NOMO-1 treated with dmso at 0.1 percent for 144 hours (cell line): ENCODE results near the gene SLC35F3.
"Not testable (repeated sequence)": the region's sequence is repeated elsewhere in the genome, so short reads cannot be mapped to it uniquely, and the experiment has no call there.

ENCODE experiments used
- DNase-seq: peaks from one replicate; lab custom pipeline; 2025; ENCODE audit not compliant: unreplicated experiment; lab: John Stamatoyannopoulos, UW

The SLC35F3 gene

DNA sequence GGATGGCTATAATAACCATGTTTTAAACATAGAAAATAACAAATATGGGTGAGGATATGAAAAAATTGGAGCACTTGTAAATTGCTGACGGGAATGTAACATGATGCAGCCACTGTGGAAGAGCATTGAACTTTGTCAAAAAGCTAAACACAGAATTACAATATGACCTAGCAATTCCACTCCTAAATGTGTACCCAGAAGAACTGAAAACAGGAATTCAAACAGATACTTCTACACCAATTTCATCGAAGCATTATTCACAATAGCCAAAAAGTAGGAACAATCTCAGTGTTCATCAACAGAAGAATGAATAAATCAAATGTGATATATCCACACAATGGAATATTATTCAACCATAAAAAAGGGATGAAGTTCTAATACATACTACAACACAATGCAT lies 436.1 kb downstream of the SLC35F3 start:
- DNase-seq: no peak

DNA sequence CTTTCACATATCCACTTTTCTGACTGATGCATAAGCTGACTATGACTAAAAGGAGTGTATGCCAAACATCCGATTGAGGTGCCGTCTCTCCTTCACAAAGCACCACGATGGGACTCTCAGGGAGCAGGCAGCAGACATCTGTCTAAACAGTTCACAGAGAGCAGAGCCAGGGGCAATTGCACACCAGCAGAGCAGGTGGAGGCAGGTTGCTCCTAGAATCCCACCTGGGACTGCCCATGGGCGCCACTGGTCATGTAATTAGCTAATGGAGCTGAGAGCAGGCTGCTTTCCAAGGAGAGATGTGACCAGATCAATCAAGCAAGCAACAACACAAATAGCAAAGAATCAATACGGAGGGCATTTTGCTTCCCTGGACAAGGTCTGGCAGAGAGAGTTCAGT lies 438.3 kb downstream of the SLC35F3 start:
- no peak for DNase-seq

DNA sequence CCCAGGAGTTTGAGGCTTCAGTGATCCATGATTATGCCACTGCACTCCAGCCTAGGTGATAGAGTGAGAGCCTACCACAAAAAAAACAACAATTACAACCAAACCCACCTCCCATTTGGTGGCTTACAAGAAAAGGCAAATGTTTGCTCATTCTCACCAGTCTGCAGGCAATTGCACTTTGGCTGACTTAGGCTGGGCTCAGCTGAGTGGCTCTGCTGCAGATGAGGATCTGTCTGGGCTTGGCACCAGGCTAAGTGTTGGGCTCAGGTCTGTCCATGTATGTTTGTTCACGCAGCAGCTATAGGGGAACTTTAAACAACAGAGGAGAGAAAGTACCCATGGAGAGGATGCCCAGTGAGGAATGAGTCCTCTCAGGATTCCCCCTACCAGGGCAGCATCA lies 440.8 kb downstream of the SLC35F3 start:
- DNase-seq: no peak

DNA sequence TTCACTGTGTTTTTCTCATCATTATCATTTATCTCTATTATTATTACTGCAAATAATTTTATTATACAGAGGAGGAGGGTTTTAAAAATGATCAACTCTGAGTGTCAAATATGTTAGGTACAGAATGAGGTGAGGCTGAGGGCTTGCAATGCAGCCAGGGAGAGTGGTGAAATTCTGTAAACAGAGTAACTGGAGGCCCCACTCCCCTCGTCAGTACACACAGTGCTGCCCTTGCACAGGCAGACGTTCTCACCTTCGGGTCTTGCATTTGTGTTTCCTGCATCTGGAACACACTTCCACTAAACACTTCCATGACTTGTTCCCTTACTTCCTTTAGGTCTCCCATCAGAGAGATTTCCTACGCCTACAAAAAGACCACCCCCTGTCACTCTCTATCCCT lies 444.5 kb downstream of the SLC35F3 start:
- DNase-seq: no peak

DNA sequence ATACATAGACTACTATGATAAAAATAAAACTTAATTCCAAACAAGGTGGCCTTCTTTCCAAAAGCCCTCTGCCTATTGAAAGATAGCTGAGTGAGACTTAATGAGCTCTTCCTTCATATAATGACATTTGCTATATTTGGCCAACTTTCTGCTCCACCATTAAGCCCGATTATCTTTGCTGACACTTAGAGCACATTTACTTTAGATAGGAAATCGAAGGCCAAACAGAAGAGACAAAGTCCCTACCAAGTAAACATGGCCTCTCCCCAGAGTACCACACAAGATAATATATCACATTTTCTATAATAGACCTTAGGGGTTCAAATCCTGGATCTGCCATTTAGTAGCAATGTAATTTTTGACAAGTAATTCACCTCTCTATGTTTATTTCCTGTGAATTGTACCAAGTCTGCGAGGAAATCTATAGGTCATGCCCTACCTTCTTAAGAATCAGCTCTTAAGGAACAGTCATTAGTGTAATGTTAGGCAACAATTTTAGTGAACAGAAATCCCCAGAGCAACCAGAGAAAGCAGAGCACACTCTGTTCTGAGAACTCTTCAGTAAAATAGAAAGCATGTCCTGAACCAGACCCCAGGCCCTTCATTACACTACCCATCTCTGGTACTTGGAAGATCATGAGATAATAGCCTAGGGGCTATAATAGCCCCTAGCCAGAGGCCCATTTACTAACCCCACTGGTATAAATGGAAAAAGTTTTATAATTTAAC lies 451.5 kb downstream of the SLC35F3 start:
- no peak for DNase-seq

DNA sequence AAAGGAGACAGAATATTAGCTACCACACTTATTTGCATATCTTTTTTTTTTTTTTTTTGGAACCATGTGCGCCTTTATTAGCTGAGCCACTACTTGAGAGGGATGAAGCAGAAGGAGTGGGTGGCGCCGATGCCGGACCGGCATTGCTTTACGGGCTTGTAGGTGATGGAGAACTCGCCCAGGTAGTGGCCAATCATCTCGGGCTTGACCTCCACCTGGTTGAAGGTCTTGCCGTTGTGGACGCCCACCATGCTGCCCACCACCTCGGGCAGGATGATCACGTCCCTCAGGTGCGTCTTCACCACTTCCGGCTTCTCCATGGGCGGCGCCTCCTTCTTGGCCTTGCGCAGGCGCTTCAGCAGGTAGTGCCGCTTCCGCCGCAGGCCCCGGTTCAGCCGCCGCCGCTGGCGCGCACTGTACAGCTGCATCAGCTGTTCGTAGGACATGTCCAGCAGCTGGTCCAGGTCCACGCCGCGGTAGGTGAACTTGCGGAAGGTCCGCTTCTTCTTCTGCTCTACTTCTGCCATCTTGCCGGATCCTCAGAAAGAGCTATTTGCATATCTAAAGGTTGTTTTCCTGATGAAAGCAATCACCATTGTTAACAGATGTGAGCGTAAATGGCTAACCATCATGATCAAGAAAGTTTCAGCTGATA lies 452.3 kb downstream of the SLC35F3 start:
- not testable (repeated sequence) for DNase-seq

DNA sequence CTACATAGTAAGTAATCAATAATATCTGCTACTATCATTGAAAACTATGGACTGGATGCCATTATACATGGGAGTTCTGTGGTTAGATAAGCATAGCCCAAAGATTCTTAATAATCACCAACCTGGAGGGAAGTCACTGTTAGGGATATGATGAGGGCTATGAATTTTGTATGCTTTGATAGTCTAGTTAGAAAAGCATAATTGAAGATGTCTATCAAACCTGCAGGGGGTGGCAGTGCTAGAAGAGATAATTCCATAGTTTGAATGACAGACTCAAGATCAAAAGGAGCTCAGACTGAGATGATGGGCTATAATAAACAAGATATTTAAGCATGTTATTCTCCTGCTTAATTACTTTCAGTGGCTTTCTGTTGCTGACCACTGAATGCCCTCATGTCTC lies 453.4 kb downstream of the SLC35F3 start:
- no peak for DNase-seq

DNA sequence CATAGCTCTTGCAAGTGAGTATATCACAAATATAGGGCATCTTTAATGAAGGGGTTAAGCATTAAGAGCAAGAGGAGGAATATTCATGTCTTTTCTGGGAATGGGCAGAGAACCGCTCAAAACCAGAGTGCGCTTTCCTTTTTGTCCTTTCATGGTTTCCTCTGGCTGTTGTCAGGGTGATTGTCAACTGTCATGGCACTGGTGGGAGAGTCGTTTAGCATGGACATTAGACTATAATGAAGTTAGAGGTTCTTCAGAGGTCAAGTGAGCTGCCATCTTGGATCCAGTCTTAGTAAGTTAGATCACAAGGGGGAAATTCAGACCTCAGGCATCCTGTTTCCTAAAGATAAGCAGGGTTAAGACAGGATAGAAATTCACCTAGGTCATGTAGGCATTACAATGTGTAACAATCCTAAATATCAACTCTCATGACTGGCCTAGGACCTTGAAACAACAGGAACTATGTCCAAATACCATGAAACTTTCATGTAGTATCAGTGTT lies 456.7 kb downstream of the SLC35F3 start:
- DNase-seq: no peak

DNA sequence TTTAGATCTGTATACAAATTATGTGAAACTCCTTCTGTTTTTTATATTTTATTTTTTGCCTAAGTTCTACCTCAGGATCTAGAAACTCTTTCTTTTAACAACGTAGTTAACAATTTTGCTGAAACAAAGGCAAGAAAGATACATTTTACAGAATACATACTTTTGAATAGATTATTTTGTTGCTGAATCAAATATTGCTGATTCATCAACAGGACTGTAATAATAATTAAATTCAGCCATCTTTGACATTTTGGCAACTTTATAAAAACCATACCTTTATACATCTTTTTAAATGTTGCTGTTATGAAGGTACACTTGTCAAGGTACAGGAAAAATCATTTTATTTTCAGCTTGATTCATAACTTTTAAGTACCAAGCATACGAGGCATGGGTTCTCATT lies 458.1 kb downstream of the SLC35F3 start:
- DNase-seq: no peak

DNA sequence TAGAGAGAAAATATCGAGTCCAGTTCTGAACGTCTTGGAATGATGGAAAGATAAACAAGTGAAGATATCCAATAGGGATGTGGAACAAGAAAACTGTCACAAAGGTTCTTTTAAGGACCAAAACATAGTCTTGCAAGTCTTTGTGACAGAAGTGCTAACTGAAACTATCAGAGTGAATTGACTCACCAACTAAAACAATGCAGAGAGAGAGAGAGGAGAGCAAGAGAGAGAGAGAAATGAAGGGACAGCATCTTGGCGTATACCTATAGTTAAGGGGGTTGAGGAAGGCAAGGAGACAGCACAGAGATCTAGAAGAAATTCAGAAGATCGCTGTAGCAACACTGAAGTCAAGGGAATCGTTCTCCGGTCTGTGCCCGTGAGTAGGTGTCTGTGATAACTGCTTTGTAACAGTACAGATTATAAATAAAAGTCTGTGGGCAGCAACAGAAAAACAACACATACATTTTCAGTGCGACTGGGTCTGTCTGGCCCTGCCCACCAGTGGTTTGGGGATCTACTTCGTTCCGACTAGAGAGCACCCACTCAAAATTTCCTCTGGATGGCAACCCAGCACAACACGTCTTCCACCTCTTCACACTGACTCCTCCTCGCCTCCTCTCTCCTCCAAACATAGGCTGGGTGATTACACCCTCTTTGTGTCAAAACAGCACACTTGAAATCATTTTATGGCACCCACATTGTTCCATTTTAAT lies 464.0 kb downstream of the SLC35F3 start:
- no peak for DNase-seq

DNA sequence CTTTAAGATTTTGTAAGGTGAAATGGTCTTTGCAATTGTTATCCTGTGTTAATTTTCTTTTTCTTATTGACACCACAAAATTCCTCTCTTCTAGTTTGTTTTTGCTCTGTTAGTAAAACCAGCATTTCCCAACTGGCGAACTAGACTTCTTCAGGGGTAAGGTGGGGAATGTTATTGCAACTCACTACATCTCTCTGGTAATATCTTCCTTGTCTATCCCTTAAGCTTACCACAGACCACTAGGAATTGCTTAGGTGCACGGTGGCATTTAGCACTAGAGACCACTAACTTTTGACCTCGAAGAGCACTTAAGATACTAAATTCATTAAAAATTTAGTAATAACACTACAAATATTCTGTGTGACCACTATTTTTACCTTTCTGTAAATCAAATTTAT lies 464.6 kb downstream of the SLC35F3 start:
- no peak for DNase-seq

DNA sequence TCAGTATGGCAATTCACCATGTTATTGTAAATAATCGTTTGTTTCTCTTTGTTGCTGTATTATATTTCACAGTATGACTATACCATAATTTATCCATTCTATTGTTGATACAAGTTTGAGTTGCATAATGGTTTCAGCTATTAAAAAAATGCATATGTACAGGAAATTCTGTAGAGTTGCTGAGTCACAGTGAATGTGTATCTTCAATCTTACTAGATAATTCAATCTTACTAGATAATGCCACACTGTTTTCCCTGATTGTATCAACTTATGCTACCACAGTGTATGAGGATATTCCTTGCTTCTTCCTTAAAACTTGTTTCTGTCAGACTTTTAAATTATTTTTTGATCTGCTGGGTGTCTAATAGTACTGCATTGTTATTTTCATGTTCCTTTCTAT lies 465.3 kb downstream of the SLC35F3 start:
- no peak for DNase-seq

DNA sequence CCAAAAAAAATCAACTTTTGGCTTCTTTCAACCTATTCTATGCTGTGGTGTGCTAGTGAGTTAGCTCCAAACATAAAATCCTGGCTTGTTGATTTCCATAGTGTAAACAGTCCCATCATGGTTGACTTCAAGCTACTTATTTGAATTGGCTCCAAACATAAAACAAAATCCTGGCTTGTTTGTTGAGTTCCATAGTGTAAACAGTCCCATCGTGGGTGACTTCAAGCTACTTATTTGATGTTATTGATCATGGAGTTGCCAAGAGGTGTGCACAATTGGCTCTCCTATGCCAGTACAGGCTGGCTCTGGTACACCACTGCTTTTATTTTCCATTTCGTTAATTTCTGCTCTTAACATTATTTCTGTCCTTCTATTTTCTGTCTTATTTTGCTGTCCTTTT lies 466.9 kb downstream of the SLC35F3 start:
- no peak for DNase-seq

DNA sequence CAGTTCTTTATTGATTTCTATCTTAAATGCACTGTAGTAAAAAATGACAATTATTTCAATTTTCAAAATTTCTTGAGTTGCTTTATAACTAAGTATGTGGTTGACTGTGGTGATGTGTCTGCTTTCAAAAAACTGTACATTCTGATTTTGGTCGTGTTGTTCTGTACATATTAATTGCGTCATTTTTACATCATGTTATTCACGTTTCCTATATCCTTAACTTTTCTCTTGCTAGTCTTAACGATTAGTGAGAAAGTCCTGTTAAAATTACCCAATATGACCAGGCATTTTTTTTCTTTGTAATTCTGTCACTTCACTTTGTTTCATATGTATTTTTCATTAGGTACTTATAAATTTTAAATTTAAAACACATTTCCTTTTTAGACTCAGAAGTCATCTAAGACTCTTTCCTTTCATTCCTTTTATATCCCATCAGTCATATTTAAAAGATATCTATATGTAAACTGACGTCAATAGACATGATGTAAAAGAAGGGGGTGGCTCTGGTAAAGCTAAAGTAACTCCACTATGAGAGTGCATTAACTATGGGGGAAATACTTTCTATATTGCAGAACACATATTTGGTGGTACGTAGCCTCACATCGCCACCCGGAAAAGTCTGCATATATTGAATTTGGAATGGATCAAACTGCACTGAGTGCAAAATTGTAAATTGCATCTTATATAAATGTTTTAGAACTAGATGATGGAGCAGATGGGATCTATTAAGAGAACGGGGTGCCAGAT lies 467.7 kb downstream of the SLC35F3 start:
- no peak for DNase-seq

DNA sequence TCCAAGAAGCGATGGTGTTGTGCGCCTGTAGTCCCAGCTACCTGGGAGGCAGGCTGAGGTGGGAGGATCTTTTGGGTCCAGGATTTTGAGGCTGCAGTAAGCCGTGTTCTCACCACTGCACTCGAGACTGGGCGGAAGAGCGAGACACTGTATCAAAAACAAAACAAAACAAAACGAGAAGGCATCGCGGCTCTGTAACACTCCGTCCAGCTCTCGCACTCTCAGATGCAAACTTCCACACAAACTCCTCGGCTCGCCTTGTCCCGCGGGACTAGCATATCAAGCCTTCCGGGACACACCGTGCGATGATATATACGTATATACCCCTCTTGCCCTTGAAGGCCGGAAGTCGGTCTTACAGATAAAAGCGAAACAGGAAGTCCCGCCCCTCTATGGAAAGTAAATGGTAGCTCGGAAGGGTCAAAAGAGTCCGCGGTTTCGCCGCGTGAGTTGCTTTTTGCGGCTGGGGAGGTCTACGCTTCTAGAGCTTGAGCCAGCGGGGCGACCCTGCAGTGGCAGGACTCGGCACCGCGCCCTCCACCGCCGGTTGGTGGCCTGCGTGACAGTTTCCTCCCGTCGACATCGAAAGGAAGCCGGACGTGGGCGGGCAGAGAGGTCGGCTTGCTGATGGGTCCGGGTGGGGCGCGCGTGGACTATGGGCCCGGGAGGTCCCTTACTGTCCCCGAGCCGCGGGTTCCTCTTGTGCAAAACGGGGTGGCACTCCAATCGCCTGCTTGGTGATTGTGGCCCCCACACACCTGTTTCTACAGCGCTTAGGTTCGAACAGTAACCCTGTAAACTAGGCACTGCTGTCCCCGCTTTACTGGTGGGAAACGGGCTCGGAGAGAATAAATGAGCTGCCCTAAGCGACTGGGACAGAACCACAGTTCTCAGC lies 468.8 kb downstream of the SLC35F3 start, which contains the start of gene COA6:
TSS of gene COA6 (plus strand) at position 393 of the 895 bp plus-strand sequence. CDS start at position 404, 11 bp downstream.
- DNase-seq: peak; percentile 95

DNA sequence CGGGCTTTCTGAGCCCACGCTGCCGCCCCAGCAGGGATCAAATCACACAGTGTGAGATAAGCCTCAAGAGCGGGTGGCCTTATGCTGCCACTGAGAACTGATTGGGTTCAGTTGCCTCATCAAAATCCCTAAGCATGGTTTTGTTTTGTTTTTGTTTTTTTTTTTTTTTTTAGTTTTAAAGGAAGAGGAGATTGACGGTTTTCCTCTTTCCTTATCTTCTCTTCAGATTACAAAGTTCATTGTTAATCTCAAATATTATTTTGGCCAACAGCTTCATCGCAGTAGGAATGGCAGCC lies 469.4 kb downstream of the SLC35F3 start:
- no peak for DNase-seq
